ENCODE measurements around the gene BBLN.
A peak's percentile ranks its signal among the peaks of the same experiment; 100 is the strongest.
"Not testable (repeated sequence)": the region's sequence is repeated elsewhere in the genome, so short reads cannot be mapped to it uniquely, and the experiment has no call there.

Gene BBLN

GRCh38 chr9:128159784-128160602 lies at the start of gene BBLN:
TSS of gene BBLN (plus strand) at chr9:128160265. CDS start at chr9:128160408, 143 bp downstream.
- DNase-seq, result peak; percentile 95

GRCh38 chr9:128111726-128112125 lies 48.3 kb upstream of the BBLN start:
- DNase-seq, result not testable (repeated sequence)

GRCh38 chr9:128113526-128114325 lies 46.3 kb upstream of the BBLN start:
- DNase-seq, result no peak

GRCh38 chr9:128114326-128115186 lies 45.5 kb upstream of the BBLN start:
- DNase-seq, result no peak

GRCh38 chr9:128115187-128116103 lies 44.6 kb upstream of the BBLN start:
- DNase-seq, result peak; percentile 87

- no peak for DNase-seq
These were observed 43.7 kb upstream of the BBLN start for GRCh38 chr9:128116104-128117083.

GRCh38 chr9:128117613-128118471 lies 42.2 kb upstream of the BBLN start:
- DNase-seq, result peak; percentile 97

GRCh38 chr9:128118472-128118857 lies 41.6 kb upstream of the BBLN start:
- DNase-seq, result no peak

GRCh38 chr9:128118971-128119665 lies 40.9 kb upstream of the BBLN start:
- DNase-seq, result no peak

GRCh38 chr9:128120061-128120740 lies 39.9 kb upstream of the BBLN start:
- DNase-seq, result no peak

- no peak for DNase-seq
These were observed 39.2 kb upstream of the BBLN start for GRCh38 chr9:128120741-128121465.

GRCh38 chr9:128121466-128121810 lies 38.6 kb upstream of the BBLN start:
- no peak for DNase-seq

- DNase-seq, result no peak
These were observed 37.9 kb upstream of the BBLN start for GRCh38 chr9:128121924-128122808.

GRCh38 chr9:128122809-128123175 lies 37.3 kb upstream of the BBLN start:
- no peak for DNase-seq

- no peak for DNase-seq
These were observed 36.5 kb upstream of the BBLN start for GRCh38 chr9:128123451-128124080.

- no peak for DNase-seq
These were observed 35.6 kb upstream of the BBLN start for GRCh38 chr9:128124451-128124850.
